ENCODE results near the gene TBC1D8. TPM values are rescaled to one million over a fixed set of nuclear protein-coding genes. Genes with fewer than 3 reads are reported as not detected.

The TBC1D8 gene
- total RNA-seq (1 to 10 TPM; 1.0 to 1.8 TPM), total RNA-seq (1.2 to 15.9 (median 3.4) reads per million in 172 experiments)
- polyA plus RNA-seq (2013, experiment 1 of 2) = 5.3 TPM
- 4.1 TPM for polyA plus RNA-seq (2013, experiment 2 of 2)

DNA sequence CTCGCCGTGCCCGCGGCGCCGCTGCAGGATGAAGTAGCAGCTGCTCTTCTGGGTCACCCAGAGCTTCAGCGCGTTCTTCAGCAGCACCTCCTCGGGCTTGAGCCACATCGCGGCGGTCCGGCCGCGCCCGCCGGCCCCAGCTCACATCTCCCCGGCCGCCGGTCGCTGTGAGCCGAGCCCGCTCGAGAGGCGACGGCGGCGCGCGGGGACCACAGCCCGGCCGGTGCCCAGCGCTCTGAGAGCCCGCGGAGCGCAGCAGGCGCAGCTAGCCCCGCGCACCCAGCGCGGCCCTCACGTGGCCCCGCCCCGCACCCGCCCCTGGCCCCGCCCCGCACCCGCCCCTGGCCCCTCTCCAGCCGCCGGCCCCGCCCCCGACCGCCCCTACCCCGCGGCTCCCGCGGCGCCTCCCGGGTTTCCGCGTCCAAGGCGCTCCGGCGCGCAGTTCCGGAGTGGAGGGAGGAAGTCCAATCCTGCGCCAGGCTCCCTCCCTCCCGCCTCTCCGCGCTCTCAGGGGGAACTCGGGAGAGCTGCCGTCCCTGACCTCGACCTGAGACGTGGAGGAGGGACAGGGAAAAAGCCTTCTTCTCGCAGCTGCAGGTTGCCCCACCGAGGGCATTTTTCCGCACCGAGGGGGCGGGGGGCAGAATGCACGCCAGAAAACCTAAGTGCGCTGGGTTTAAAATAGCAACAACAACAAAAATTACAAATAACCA lies at the start of gene TBC1D8:
Gene TBC1D8, minus strand, starts transcription at position 237 of the 713 bp plus-strand sequence. Its CDS starts 129 bp downstream, at position 108.
- Histone ChIP-seq H3K9me3 (ENCODE audit: control insufficient read depth in 1 of 2, insufficient read depth in 1 of 2, low read length in 2 of 2) (no peaks in the 10 kb centered on the region), H3K36me3 (ENCODE audit: insufficient read depth, low read length) (no peaks in the 10 kb centered on the region), H3K4me1 (ENCODE audit: insufficient read depth, low read length) (peaks cover 28% of the 10 kb centered on the region), H3K4me3 (ENCODE audit: low read length) (peak within 1 kb of the TSS; percentile 72), H3K27me3 (ENCODE audit: control insufficient read depth in 1 of 2, insufficient read depth in 2 of 2, low read length in 2 of 2) (peaks cover 0 to 5% of the 10 kb centered on the region in 2 experiments), H3K27ac (ENCODE audit: low read depth in 1 of 2, low read length in 2 of 2) (no peak within 1 kb of the TSS)
- H3K36me3 Mint-ChIP-seq (ENCODE audit: low read depth) = no peaks in the 10 kb centered on the region
- peak; percentile 86 for ATAC-seq (ENCODE audit: poor library complexity)
- peaks cover 34% of the 10 kb centered on the region for H3K4me1 Mint-ChIP-seq (ENCODE audit: low read depth)
- DNase-seq = peak; percentile 27 to 84 (median 52)
- CTCF ChIA-PET = interaction anchor here (1.7 kb wide), 1 partner anchor 54 kb away, joined by 4 read pairs; no protein-coding TSS in a partner anchor
- H3K27me3 Mint-ChIP-seq = peaks cover 23% of the 10 kb centered on the region
- H3K4me3 Mint-ChIP-seq = peak within 1 kb of the TSS; percentile 89
- POLR2A ChIA-PET = interaction anchor here (0.9 to 2.6 kb wide), 5 partner anchors 22 to 158 kb away, joined by 3 to 15 read pairs (median 5); partner anchors contain the start of genes CNOT11 and RPL31
- TF ChIP-seq, protein P1, sequence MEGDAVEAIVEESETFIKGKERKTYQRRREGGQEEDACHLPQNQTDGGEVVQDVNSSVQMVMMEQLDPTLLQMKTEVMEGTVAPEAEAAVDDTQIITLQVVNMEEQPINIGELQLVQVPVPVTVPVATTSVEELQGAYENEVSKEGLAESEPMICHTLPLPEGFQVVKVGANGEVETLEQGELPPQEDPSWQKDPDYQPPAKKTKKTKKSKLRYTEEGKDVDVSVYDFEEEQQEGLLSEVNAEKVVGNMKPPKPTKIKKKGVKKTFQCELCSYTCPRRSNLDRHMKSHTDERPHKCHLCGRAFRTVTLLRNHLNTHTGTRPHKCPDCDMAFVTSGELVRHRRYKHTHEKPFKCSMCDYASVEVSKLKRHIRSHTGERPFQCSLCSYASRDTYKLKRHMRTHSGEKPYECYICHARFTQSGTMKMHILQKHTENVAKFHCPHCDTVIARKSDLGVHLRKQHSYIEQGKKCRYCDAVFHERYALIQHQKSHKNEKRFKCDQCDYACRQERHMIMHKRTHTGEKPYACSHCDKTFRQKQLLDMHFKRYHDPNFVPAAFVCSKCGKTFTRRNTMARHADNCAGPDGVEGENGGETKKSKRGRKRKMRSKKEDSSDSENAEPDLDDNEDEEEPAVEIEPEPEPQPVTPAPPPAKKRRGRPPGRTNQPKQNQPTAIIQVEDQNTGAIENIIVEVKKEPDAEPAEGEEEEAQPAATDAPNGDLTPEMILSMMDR (IDR thresholded peaks at IDR 0.05) = no peak
- H3K9me3 Mint-ChIP-seq = no peaks in the 10 kb centered on the region
- H3K27ac Mint-ChIP-seq = peak within 1 kb of the TSS; percentile 26
- intact Hi-C loops (cut with DNase I, micrococcal nuclease) = loop anchor here in 1 of 2 experiments (2.0 to 10.0 kb wide), 2 partner anchors 101 to 587 kb away; partner anchors contain the start of genes CNOT11 and PDCL3

DNA sequence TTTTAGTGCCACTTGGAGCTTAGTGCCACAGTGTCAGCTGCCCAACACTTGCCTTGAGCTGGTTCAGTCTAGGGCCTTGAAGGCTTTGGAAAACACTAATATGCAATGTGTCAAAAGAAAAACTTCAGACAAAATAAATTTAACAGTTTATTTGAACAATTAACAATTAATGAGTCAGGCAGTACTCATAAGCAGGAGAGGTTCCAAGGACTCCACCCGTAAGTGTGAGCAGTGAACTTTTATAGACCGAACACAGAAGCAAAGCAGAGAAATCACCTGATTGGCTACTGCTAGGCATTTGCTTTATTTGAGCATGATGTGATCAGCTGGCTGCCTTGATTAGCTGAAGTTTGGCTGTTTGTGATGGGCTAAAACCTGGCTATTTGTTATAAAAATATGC lies 49.5 kb upstream of the TBC1D8 start:
- Mint-ChIP-seq H3K27me3 (no peaks in the 10 kb centered on the region), H3K27ac (no peak overlapping the region), H3K36me3 (ENCODE audit: low read depth) (no peaks in the 10 kb centered on the region), H3K4me3 (no peak overlapping the region), H3K9me3 (no peaks in the 10 kb centered on the region), H3K4me1 (ENCODE audit: low read depth) (peaks cover 11% of the 10 kb centered on the region)
- DNase-seq = no peak
- CTCF ChIA-PET = no interaction called here
- POLR2A ChIA-PET = no interaction called here
- no peak for ATAC-seq (ENCODE audit: poor library complexity)
- no peak overlapping the region for H3K27ac ChIP-seq (ENCODE audit: low read depth in 1 of 2, low read length in 2 of 2)
- no peak overlapping the region for H3K4me3 ChIP-seq (ENCODE audit: low read length)
- TF ChIP-seq, protein P1 (IDR thresholded peaks at IDR 0.05) = no peak
- peaks cover 7% of the 10 kb centered on the region for H3K4me1 ChIP-seq (ENCODE audit: insufficient read depth, low read length)
- intact Hi-C loops (cut with DNase I, micrococcal nuclease) = loop anchor here (10.0 kb wide), 2 partner anchors 596 to 936 kb away; no protein-coding TSS in a partner anchor
- no peaks in the 10 kb centered on the region for H3K9me3 ChIP-seq (ENCODE audit: control insufficient read depth in 1 of 2, insufficient read depth in 1 of 2, low read length in 2 of 2)
- no peaks in the 10 kb centered on the region for H3K27me3 ChIP-seq (ENCODE audit: control insufficient read depth in 1 of 2, insufficient read depth in 2 of 2, low read length in 2 of 2)
- H3K36me3 ChIP-seq (ENCODE audit: insufficient read depth, low read length) = no peaks in the 10 kb centered on the region

DNA sequence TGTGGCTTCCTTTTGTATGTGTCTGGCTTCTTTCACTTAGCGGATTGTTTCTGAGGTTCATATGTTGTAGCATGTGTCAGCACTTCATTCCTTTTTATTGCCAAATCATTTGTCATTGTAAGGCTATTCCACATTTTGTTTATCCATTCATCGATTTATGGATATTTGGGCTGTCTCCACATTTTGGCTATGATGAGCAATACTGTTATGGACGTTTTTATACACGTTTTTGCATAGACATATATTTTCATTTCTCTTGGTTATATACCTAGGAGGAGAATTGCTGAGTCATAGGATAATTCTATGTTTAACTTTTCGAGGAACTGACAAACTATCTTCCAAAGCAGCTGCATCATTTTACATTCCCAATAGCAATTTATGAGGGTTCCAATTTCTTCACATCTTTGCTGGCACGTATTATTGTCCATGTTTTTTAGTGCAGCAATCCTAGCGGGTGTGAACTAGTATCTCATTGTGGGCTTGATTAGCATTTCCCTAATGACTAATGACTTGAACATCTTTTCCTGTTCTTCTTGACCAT lies 48.1 kb upstream of the TBC1D8 start:
- ATAC-seq (ENCODE audit: poor library complexity) = no peak
- H3K27me3 ChIP-seq (ENCODE audit: control insufficient read depth in 1 of 2, insufficient read depth in 2 of 2, low read length in 2 of 2) = no peaks in the 10 kb centered on the region
- no peaks in the 10 kb centered on the region for H3K4me1 Mint-ChIP-seq (ENCODE audit: low read depth)
- H3K4me3 ChIP-seq (ENCODE audit: low read length) = no peak overlapping the region
- TF ChIP-seq, protein P1 (IDR thresholded peaks at IDR 0.05) = no peak
- no peaks in the 10 kb centered on the region for H3K9me3 ChIP-seq (ENCODE audit: control insufficient read depth in 1 of 2, insufficient read depth in 1 of 2, low read length in 2 of 2)
- CTCF ChIA-PET = no interaction called here
- no peaks in the 10 kb centered on the region for H3K36me3 Mint-ChIP-seq (ENCODE audit: low read depth)
- intact Hi-C loops (cut with DNase I, micrococcal nuclease) = no loop called here
- H3K9me3 Mint-ChIP-seq = no peaks in the 10 kb centered on the region
- no peaks in the 10 kb centered on the region for H3K36me3 ChIP-seq (ENCODE audit: insufficient read depth, low read length)
- no peak overlapping the region for H3K27ac Mint-ChIP-seq
- H3K27me3 Mint-ChIP-seq = no peaks in the 10 kb centered on the region
- POLR2A ChIA-PET = no interaction called here
- no peak for DNase-seq
- no peak overlapping the region for H3K4me3 Mint-ChIP-seq
- no peaks in the 10 kb centered on the region for H3K4me1 ChIP-seq (ENCODE audit: insufficient read depth, low read length)
- H3K27ac ChIP-seq (ENCODE audit: low read depth in 1 of 2, low read length in 2 of 2) = no peak overlapping the region
